G401.6 (cell line): Measurements from ENCODE around the gene CA6.
"Not testable (repeated sequence)": the region's sequence is repeated elsewhere in the genome, so short reads cannot be mapped to it uniquely, and the experiment has no call there.

Source experiments
- FAIRE-seq: peaks from 2 replicates; lab custom pipeline; 2012; peaks lifted over from hg19 to GRCh38; lab: Jason Lieb, UNC

CA6 gene

GRCh38 chr1:8926707-8927694 is 18.7 kb upstream of the CA6 start:
- no peak for FAIRE-seq

- FAIRE-seq = no peak
Observed at GRCh38 chr1:8930116-8930515, 15.6 kb upstream of the CA6 start.

- not testable (repeated sequence) for FAIRE-seq
Observed at GRCh38 chr1:8937051-8937450, 8.6 kb upstream of the CA6 start.

GRCh38 chr1:8937701-8938100 is 8.0 kb upstream of the CA6 start:
- FAIRE-seq = no peak

GRCh38 chr1:8938232-8938999 is 7.3 kb upstream of the CA6 start:
- no peak for FAIRE-seq

DNA sequence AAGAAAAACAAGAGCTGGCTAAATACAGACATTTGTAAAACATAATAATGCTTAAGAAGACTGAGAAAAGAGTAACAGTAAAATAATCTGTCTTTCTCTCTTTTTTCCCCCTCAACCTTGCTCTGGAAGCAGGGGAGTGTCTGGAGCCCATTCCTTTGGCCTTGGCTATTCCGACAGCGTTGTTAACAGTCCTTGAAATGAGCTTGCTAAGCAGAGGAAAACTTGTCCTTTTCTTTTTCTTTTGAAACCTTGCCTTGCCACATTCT is 6.7 kb upstream of the CA6 start:
- FAIRE-seq = no peak

DNA sequence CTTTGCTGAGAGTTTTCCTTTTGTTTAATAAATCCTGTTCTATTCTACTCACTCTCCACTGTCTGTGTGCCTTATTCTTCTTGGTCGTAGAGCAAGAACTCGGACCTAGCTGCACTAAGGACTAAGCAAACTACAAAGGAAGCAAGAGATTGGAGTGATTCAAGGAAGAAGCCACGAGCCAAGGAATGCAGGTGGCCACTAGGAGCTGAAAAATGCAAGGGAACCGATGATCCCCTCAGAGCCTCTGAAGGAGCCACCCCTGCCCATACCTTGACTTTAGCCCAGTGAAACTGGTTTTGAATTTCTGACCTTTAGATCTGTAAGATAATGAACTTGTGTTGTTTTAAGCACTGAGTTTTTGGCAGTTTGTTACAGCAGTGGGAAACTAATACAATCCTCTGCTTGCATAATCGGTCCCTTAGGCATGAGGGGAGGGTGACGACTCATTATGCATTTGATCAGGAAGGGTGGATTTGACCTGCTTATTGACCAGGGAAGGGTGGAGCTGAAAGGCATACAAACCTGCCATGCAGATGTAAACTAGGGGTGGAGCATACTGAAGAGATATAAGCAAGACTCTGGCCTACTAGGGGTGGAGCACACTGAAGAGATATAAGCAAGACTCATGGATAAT is 6.2 kb upstream of the CA6 start:
- no peak for FAIRE-seq

GRCh38 chr1:8941906-8942305 is 3.8 kb upstream of the CA6 start:
- FAIRE-seq = no peak

DNA sequence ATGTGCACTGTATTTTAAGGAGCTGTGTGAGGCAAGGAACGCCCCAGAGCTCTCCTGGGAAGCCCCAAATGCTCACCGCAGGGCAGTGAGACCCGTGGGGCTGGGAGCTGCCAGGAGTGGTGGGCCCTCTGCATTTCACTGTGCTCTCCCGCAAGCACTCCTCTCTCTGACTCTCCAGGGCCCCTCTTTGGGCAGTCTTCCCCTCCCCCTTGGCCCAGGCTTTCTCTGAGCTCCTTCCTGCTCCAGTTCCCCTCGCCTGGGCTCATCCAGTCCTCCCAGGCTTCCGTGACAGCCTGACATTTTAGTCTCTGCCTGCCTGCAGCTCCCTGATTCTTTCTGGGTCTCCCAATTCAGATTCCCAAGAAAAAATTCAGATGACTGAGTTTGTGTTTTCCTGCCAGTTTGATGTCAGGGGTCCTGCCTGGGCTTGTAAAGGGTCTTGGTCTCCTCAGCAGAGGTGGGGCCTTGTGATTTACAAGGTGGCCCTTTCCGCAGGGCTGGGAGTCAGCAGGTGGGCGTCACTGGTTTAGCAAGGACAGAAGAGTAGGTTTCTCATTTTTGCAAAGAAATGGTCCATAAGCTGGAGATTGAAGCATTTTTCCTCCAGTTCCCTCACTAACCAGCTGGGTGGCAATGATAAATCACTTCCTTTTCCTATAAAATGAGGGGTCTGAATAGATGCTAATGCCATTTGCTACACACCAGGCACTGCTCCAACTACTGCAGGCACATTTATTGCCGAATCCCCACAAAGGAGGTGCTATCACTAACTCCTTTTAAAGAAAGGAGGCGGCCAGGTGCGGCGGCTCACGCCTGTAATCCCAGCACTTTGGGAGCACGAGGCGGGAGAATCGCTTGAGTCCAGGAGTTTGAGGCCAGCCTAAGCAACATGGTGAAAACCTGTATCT is 1.9 kb upstream of the CA6 start:
- no peak for FAIRE-seq

- no peak for FAIRE-seq
Observed at GRCh38 chr1:8947127-8947691, 1.5 kb downstream of the CA6 start.

- FAIRE-seq = no peak
Observed at GRCh38 chr1:8950309-8950708, 4.6 kb downstream of the CA6 start.

- no peak for FAIRE-seq
Observed at GRCh38 chr1:8951231-8951630, 5.6 kb downstream of the CA6 start.

- FAIRE-seq = no peak
Observed at GRCh38 chr1:8955406-8955805, 9.7 kb downstream of the CA6 start.

DNA sequence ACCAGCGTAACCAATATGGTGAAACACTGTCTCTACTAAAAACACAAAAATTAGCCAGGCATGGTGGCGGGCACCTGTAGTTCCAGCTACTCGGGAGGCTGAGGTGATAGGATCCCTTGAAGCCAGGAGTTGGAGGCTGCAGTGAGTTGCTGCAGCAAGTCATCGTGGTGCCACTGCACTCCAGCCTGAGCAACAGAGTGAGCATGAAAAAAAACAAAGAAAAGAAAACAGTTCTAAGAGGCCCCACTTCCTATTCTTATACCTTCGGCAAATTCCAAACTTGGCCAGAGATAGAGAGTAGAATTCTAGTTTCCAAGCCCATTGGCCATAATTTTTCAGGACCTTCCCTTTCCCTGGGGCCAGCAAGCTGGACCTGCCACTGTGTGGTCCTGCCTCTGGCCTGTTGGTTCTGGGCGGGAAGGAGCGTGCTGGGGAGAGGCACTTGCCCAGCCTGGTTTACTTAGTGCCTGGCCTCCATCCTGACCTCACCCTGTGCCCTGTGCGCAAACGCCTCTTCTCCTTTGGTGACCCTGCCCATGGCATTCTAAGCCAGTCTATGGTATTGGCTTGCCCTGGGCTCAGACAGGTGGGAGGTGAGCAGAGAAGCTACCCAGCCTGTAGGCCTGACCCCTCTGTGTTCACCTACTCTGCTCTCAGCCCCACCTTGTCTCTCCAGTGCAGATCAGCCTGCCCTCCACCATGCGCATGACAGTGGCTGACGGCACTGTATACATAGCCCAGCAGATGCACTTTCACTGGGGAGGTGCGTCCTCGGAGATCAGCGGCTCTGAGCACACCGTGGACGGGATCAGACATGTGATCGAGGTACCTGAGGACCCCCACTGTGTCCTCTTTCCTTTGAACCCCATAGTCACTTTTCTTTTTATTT is 11.0 kb downstream of the CA6 start:
- no peak for FAIRE-seq

DNA sequence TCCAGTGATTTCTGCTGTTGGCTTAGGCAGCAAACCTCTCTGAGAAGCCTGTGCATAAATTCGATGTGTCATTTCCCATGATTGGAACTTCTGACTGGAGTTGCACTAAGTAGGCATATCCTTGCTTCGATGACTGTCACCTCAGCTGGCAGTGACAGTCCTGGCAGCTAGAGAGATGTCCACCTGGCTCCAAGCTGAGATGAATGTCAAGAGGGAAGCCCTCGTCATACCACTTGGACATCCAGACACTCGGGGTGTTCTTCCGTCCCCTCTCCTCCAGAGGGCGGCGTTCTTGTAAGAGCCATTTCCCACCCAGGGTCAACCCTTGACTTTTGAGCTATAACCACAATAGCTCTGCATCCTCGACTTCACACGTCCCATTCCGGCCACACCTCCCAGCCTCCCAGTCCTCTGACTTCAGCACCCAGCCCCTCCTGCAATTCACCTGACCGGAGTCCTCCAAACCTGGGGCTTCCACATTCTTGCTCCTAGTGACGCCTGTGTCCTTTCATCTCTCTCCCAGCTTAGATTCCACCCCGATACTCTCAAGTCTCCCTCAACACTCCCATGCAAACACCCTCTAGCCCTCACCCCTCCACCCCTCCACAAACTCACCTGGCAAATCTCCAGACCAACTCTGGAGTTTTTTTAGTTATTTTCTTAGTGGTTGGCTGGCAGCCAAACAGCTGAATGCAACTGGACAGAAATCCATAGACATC is 17.3 kb downstream of the CA6 start:
- no peak for FAIRE-seq

GRCh38 chr1:8963963-8964362 is 18.3 kb downstream of the CA6 start:
- FAIRE-seq = no peak

- no peak for FAIRE-seq
Observed at GRCh38 chr1:8965121-8965820, 19.6 kb downstream of the CA6 start.

DNA sequence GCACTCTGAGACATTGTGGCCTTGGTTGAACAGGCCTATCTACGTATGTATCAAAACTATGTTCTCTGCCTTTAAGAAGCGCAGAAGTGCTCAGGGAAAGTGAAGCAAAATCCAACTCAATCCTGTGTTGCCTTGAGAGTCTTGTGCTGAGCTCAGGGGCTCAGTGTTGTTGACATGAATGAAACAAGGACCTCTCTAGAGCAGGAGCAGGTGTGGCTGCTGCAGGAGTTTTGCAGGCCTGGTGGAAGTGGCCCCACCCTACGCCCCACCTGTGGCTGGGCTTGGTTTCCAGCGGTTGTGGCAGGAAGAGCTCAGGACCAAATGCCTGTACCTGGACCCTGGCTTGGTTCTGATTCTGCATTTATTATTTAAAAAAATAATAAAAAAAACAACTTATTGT is 20.9 kb downstream of the CA6 start:
- FAIRE-seq = no peak

GRCh38 chr1:8968902-8969301 is 23.2 kb downstream of the CA6 start:
- FAIRE-seq = not testable (repeated sequence)
